SK-N-SH treated with all-trans-retinoic acid at 6 μM for 48 hours (cell line): Measurements from ENCODE around the gene MSLN.

Experiments
- BACH2 ChIP-seq: fragments of 250-450 bp; sonication (Bioruptor Pico); IDR thresholded peaks from 2 replicates; pipeline ENCODE4 v1.9.0; 2021; ENCODE audit warnings: mild to moderate bottlenecking, borderline replicate concordance
- ZFP3 ChIP-seq: fragments of 250-450 bp; sonication (Bioruptor Pico); IDR thresholded peaks from 2 replicates; pipeline ENCODE4 v1.5.0; 2020; ENCODE audit warnings: mild to moderate bottlenecking, moderate library complexity
- TF ChIP-seq, protein P1 (sequence below): fragments of 250-450 bp; sonication (Bioruptor Pico); IDR thresholded peaks from 2 replicates; pipeline ENCODE4 v1.5.0; 2020; ENCODE audit warnings: mild to moderate bottlenecking, moderate library complexity

DNA sequence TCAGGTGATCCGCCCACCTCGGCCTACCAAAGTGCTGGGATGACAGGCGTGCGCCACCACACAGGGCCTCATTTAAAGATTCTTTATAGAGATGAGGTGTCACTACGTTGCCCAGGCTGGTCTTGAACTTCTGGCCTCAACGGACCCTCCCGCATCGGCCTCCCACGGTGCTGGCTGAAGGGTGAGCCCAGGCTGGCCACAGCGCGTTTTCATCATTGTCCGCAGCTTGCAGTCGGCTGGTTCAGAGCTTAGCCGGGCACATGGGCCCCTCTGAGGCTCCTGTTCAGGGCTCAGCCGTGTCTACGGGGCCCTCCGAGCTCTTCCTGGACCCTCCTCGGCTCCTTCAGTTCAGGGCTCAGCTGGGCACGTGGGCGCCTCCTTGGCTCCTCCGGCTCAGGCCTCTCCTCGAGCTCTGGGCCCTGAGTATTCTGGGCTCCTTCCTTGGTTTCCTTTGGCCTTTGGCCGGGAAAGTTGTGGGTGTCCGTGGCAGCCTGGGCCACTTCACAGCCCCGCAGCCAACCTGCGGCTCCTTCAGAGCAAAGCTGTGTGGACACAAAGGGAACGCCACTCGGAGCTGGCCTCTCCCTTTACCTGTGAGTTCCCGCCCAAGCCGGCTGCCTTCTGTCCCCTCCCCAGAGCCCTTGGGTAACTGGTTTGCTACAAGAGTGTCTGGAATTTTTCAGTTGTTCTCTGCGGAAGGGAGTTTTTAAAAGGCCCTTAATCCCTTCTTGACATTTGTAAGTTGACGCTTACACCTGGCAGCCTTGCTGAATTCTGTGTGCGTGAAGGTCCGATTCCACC is 1.2 kb upstream of the MSLN start:
- TF ChIP-seq, protein P1, sequence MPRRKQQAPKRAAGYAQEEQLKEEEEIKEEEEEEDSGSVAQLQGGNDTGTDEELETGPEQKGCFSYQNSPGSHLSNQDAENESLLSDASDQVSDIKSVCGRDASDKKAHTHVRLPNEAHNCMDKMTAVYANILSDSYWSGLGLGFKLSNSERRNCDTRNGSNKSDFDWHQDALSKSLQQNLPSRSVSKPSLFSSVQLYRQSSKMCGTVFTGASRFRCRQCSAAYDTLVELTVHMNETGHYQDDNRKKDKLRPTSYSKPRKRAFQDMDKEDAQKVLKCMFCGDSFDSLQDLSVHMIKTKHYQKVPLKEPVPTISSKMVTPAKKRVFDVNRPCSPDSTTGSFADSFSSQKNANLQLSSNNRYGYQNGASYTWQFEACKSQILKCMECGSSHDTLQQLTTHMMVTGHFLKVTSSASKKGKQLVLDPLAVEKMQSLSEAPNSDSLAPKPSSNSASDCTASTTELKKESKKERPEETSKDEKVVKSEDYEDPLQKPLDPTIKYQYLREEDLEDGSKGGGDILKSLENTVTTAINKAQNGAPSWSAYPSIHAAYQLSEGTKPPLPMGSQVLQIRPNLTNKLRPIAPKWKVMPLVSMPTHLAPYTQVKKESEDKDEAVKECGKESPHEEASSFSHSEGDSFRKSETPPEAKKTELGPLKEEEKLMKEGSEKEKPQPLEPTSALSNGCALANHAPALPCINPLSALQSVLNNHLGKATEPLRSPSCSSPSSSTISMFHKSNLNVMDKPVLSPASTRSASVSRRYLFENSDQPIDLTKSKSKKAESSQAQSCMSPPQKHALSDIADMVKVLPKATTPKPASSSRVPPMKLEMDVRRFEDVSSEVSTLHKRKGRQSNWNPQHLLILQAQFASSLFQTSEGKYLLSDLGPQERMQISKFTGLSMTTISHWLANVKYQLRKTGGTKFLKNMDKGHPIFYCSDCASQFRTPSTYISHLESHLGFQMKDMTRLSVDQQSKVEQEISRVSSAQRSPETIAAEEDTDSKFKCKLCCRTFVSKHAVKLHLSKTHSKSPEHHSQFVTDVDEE = no peak
- TF ChIP-seq ZFP3 (CRISPR knock-in tag) (no peak), BACH2 (CRISPR knock-in tag) (no peak)
